ENCODE data around the gene SND1.

SND1 gene

DNA sequence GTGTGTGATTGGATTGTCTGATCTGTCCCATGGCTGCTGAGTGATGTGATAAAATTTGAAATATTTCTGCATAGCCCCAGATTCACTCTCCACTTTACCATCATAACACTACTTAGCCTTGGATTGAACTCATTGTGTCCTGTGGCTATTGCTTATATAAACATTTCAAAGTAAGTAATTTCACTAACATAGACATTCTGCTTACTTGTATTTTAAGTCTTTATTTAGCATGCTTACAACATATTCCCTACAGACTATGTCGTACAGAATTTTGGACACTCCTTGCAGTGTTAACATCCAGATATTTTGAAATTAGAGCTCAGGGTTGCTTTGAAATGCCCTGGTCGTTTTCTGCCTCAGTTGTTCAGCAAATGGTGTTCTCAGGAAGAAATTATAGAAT, 261.7 kb downstream of the SND1 start:
- Histone ChIP-seq H3K27ac (ENCODE audit: extremely low read depth, low read depth, low read length) (no peak overlapping the region), H3K4me3 (ENCODE audit: low read depth, low read length) (no peak overlapping the region), H3K36me3 (ENCODE audit: control insufficient read depth in 2 of 2, insufficient read depth in 1 of 2, low read length in 2 of 2) (no peaks in the 10 kb centered on the region; a peak in 1 of 3 replicates), H3K4me1 (ENCODE audit: control insufficient read depth, insufficient read depth, low read length) (peaks cover 13% of the 10 kb centered on the region), H3K9me3 (ENCODE audit: control insufficient read depth, insufficient read depth, low read depth, low read length) (no peaks in the 10 kb centered on the region)
- no peak for TF ChIP-seq ZNF747 (tag by site-specific recombination; IDR thresholded peaks at IDR 0.05)
- TF ChIP-seq, protein P1, sequence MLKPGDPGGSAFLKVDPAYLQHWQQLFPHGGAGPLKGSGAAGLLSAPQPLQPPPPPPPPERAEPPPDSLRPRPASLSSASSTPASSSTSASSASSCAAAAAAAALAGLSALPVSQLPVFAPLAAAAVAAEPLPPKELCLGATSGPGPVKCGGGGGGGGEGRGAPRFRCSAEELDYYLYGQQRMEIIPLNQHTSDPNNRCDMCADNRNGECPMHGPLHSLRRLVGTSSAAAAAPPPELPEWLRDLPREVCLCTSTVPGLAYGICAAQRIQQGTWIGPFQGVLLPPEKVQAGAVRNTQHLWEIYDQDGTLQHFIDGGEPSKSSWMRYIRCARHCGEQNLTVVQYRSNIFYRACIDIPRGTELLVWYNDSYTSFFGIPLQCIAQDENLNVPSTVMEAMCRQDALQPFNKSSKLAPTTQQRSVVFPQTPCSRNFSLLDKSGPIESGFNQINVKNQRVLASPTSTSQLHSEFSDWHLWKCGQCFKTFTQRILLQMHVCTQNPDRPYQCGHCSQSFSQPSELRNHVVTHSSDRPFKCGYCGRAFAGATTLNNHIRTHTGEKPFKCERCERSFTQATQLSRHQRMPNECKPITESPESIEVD (tag by site-specific recombination; IDR thresholded peaks at IDR 0.05), result 0 out of 2 replicates have a peak, but pooled peaks have one; percentile 6
- CTCF ChIA-PET, result interaction anchor here (0.9 kb wide), 1 partner anchor 325 kb away, joined by 3 read pairs; no protein-coding TSS in a partner anchor
- POLR2A ChIA-PET, result no interaction called here

DNA sequence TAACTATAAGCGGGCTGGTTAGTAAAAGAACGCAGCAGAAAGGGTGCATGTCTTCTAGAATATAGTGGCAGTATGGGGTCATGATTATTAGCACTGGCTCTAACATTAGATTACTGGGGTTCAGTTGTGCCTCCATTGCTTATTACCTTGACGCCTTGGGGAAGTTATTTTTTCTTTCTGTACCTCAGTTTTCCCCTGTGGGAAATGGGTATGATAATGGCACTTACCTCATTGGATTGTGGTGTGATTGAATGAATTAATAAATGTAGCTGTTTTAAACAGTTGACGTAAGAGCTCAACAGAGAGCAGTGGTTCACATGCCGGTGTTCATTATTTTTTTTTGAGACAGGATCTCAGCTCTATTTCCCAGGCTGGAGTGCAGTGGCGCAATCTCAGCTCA, 262.7 kb downstream of the SND1 start:
- H3K27ac ChIP-seq (ENCODE audit: extremely low read depth, low read depth, low read length), result no peak overlapping the region
- peaks cover 6% of the 10 kb centered on the region for H3K4me1 ChIP-seq (ENCODE audit: control insufficient read depth, insufficient read depth, low read length)
- H3K9me3 ChIP-seq (ENCODE audit: control insufficient read depth, insufficient read depth, low read depth, low read length), result no peaks in the 10 kb centered on the region
- POLR2A ChIA-PET, result no interaction called here
- CTCF ChIA-PET, result no interaction called here
- H3K4me3 ChIP-seq (ENCODE audit: low read depth, low read length), result no peak overlapping the region
- TF ChIP-seq ZNF837 (tag by site-specific recombination; IDR thresholded peaks at IDR 0.05), result no peak
- no peak for TF ChIP-seq ZIC2 (tag by site-specific recombination; IDR thresholded peaks at IDR 0.05)
- TF ChIP-seq HOXC10 (CRISPR knock-in tag; IDR thresholded peaks at IDR 0.05), result no peak
- no peaks in the 10 kb centered on the region; a peak in 1 of 3 replicates for H3K36me3 ChIP-seq (ENCODE audit: control insufficient read depth in 2 of 2, insufficient read depth in 1 of 2, low read length in 2 of 2)

GRCh38 chr7:127916735-127917134, 264.7 kb downstream of the SND1 start:
- Histone ChIP-seq H3K9me3 (ENCODE audit: control insufficient read depth, insufficient read depth, low read depth, low read length) (no peaks in the 10 kb centered on the region), H3K27ac (ENCODE audit: extremely low read depth, low read depth, low read length) (no peak overlapping the region), H3K4me3 (ENCODE audit: low read depth, low read length) (no peak overlapping the region), H3K4me1 (ENCODE audit: control insufficient read depth, insufficient read depth, low read length) (peaks cover 8% of the 10 kb centered on the region; the same call in 1 of the 2 replicates), H3K36me3 (ENCODE audit: control insufficient read depth in 2 of 2, insufficient read depth in 1 of 2, low read length in 2 of 2) (no peaks in the 10 kb centered on the region)
- CTCF ChIA-PET, result interaction anchor here (1.1 kb wide), 1 partner anchor 208 kb away, joined by 4 read pairs; no protein-coding TSS in a partner anchor
- POLR2A ChIA-PET, result no interaction called here
- TF ChIP-seq ZNF704 (tag by site-specific recombination; IDR thresholded peaks at IDR 0.05) (no peak), ZNF354C (tag by site-specific recombination; IDR thresholded peaks at IDR 0.05; ENCODE audit: borderline replicate concordance, low read depth) (no peak), ZNF776 (tag by site-specific recombination; IDR thresholded peaks at IDR 0.05; ENCODE audit: borderline replicate concordance) (no peak)

GRCh38 chr7:127918130-127918529, 266.1 kb downstream of the SND1 start:
- Histone ChIP-seq H3K36me3 (ENCODE audit: control insufficient read depth in 2 of 2, insufficient read depth in 1 of 2, low read length in 2 of 2) (no peaks in the 10 kb centered on the region), H3K4me1 (ENCODE audit: control insufficient read depth, insufficient read depth, low read length) (peaks cover 6% of the 10 kb centered on the region; the same call in 1 of the 2 replicates), H3K27ac (ENCODE audit: extremely low read depth, low read depth, low read length) (no peak overlapping the region), H3K9me3 (ENCODE audit: control insufficient read depth, insufficient read depth, low read depth, low read length) (no peaks in the 10 kb centered on the region), H3K4me3 (ENCODE audit: low read depth, low read length) (no peak overlapping the region)
- POLR2A ChIA-PET, result no interaction called here
- CTCF ChIA-PET, result no interaction called here
- TF ChIP-seq KLF1 (tag by site-specific recombination; IDR thresholded peaks at IDR 0.05), result no peak
- no peak for TF ChIP-seq ZNF510 (tag by site-specific recombination; IDR thresholded peaks at IDR 0.05; ENCODE audit: insufficient replicate concordance)
- TF ChIP-seq, protein P2, sequence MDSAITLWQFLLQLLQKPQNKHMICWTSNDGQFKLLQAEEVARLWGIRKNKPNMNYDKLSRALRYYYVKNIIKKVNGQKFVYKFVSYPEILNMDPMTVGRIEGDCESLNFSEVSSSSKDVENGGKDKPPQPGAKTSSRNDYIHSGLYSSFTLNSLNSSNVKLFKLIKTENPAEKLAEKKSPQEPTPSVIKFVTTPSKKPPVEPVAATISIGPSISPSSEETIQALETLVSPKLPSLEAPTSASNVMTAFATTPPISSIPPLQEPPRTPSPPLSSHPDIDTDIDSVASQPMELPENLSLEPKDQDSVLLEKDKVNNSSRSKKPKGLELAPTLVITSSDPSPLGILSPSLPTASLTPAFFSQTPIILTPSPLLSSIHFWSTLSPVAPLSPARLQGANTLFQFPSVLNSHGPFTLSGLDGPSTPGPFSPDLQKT (IDR thresholded peaks at IDR 0.05; ENCODE audit: borderline replicate concordance, low read depth, low read length), result no peak
- TF ChIP-seq, protein P3, sequence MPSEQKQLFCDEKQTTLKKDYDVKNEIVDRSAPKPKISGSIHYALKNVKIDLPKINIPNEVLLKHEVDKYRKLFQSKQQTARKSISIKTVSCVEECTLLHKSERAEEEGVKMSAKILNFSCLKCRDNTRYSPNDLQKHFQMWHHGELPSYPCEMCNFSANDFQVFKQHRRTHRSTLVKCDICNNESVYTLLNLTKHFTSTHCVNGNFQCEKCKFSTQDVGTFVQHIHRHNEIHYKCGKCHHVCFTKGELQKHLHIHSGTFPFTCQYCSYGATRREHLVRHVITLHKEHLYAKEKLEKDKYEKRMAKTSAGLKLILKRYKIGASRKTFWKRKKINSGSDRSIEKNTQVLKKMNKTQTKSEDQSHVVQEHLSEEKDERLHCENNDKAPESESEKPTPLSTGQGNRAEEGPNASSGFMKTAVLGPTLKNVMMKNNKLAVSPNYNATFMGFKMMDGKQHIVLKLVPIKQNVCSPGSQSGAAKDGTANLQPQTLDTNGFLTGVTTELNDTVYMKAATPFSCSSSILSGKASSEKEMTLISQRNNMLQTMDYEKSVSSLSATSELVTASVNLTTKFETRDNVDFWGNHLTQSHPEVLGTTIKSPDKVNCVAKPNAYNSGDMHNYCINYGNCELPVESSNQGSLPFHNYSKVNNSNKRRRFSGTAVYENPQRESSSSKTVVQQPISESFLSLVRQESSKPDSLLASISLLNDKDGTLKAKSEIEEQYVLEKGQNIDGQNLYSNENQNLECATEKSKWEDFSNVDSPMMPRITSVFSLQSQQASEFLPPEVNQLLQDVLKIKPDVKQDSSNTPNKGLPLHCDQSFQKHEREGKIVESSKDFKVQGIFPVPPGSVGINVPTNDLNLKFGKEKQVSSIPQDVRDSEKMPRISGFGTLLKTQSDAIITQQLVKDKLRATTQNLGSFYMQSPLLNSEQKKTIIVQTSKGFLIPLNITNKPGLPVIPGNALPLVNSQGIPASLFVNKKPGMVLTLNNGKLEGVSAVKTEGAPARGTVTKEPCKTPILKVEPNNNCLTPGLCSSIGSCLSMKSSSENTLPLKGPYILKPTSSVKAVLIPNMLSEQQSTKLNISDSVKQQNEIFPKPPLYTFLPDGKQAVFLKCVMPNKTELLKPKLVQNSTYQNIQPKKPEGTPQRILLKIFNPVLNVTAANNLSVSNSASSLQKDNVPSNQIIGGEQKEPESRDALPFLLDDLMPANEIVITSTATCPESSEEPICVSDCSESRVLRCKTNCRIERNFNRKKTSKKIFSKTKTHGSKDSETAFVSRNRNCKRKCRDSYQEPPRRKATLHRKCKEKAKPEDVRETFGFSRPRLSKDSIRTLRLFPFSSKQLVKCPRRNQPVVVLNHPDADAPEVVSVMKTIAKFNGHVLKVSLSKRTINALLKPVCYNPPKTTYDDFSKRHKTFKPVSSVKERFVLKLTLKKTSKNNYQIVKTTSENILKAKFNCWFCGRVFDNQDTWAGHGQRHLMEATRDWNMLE (tag by site-specific recombination; conservative IDR thresholded peaks at IDR 0.05; ENCODE audit: low read depth), result no peak
- no peak for TF ChIP-seq ZNF274 (IDR thresholded peaks at IDR 0.05; ENCODE audit: low read length)
- TF ChIP-seq ZNF274 (tag by site-specific recombination; IDR thresholded peaks at IDR 0.05; ENCODE audit: borderline replicate concordance), result no peak
- TF ChIP-seq ZNF311 (tag by site-specific recombination; IDR thresholded peaks at IDR 0.05; ENCODE audit: borderline replicate concordance), result no peak
- TF ChIP-seq, protein P4, sequence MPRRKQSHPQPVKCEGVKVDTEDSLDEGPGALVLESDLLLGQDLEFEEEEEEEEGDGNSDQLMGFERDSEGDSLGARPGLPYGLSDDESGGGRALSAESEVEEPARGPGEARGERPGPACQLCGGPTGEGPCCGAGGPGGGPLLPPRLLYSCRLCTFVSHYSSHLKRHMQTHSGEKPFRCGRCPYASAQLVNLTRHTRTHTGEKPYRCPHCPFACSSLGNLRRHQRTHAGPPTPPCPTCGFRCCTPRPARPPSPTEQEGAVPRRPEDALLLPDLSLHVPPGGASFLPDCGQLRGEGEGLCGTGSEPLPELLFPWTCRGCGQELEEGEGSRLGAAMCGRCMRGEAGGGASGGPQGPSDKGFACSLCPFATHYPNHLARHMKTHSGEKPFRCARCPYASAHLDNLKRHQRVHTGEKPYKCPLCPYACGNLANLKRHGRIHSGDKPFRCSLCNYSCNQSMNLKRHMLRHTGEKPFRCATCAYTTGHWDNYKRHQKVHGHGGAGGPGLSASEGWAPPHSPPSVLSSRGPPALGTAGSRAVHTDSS (tag by site-specific recombination; IDR thresholded peaks at IDR 0.05), result no peak
- no peak for TF ChIP-seq ZNF654 (tag by site-specific recombination; IDR thresholded peaks at IDR 0.05; ENCODE audit: low read depth)
- TF ChIP-seq ZNF416 (tag by site-specific recombination; IDR thresholded peaks at IDR 0.05), result no peak
